HG02938 (cell line): ENCODE measurements around the gene CFAP58.

Experiments
- ATAC-seq: cut with Tn5 transposase; IDR thresholded peaks from one replicate; pipeline ENCODE4 v1.9.1; 2021; ENCODE audit warnings: mild to moderate bottlenecking, moderate library complexity; ENCODE audit not compliant: unreplicated experiment

The CFAP58 gene

GRCh38 chr10:104472957-104473745, 119.5 kb downstream of the CFAP58 start:
- ATAC-seq = no peak

GRCh38 chr10:104478380-104478779, 124.7 kb downstream of the CFAP58 start:
- ATAC-seq = no peak

- ATAC-seq = no peak
Observed at GRCh38 chr10:104479906-104480593, 126.4 kb downstream of the CFAP58 start.

- no peak for ATAC-seq
Observed at GRCh38 chr10:104480797-104481196, 127.2 kb downstream of the CFAP58 start.

- no peak for ATAC-seq
Observed at GRCh38 chr10:104483582-104483981, 129.9 kb downstream of the CFAP58 start.

GRCh38 chr10:104485632-104486031, 132.0 kb downstream of the CFAP58 start:
- ATAC-seq = no peak

GRCh38 chr10:104486803-104487202, 133.2 kb downstream of the CFAP58 start:
- ATAC-seq = no peak

GRCh38 chr10:104487794-104488438, 134.3 kb downstream of the CFAP58 start:
- ATAC-seq = no peak

GRCh38 chr10:104488439-104488832, 134.8 kb downstream of the CFAP58 start:
- ATAC-seq = no peak

GRCh38 chr10:104492329-104492940, 138.8 kb downstream of the CFAP58 start:
- ATAC-seq = no peak

GRCh38 chr10:104498347-104499081, 144.9 kb downstream of the CFAP58 start:
- ATAC-seq = no peak

GRCh38 chr10:104501449-104501848, 147.8 kb downstream of the CFAP58 start:
- ATAC-seq = no peak

- no peak for ATAC-seq
Observed at GRCh38 chr10:104501864-104502579, 148.4 kb downstream of the CFAP58 start.

- no peak for ATAC-seq
Observed at GRCh38 chr10:104502907-104503306, 149.3 kb downstream of the CFAP58 start.
